ENCODE measurements around the gene PDE10A.

DNA sequence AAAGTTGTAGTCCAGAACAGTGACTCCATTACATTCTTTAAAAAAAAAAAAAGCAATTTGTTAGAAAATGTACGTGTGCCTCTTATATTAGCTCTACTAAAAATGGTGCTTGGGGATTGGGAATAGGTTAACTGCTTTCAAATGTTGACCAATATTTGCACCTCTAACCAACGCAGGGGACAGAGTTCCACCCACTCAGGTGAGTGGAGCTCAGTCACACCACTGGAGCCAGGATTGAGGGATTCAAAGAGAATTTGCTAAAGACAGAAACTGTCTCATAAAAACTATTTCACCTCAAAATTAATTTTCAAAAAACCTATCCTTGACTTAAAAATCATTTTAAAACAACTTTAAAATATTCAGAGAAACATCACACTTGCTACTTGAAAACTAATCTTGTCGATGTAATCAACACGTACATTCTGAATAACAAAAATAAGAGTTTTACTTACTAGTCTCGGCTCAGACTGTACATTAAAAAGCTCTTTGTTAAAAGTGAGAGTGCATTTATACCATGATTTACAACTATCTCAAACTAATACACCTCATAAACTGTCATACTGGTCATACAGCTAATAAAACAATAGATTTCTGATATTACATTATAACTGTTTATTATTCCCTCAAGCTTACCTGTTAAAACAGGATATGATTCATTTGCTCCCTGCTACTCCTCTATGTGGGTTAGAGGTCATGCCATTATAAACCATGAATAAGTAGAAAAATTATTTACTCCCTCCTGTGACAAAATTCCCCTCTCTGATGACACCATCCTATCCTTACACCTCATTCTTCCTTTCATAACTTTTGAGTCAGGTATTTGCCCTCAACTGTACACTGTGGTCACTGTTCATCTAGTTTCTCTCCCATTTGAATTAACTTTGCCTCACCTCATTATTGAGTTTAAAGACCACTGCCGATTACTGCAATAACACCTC is 88.6 kb downstream of the PDE10A start:
- TF ChIP-seq CTCF (IDR thresholded peaks at IDR 0.05) (no peak), POLR2A (IDR thresholded peaks at IDR 0.05) (no peak)
